ENCODE results near the gene B9D1.

Gene B9D1

GRCh38 chr17:19295473-19296135 is 66.9 kb downstream of the B9D1 start:
- Histone ChIP-seq H3K4me3 (ENCODE audit: low read depth in 1 of 2, low read length in 2 of 2) (no peak overlapping the region), H3K27ac (ENCODE audit: low read depth, low read length) (no peak overlapping the region), H3K9ac (ENCODE audit: low read depth in 1 of 2, low read length in 2 of 2) (no peak overlapping the region), H3K9me3 (ENCODE audit: control insufficient read depth in 1 of 2, low read length in 2 of 2) (no peaks in the 10 kb centered on the region), H3K27me3 (ENCODE audit: control insufficient read depth in 1 of 2, insufficient read depth in 2 of 2, low read length in 2 of 2) (no peaks in the 10 kb centered on the region), H3K4me1 (ENCODE audit: control insufficient read depth in 1 of 2, insufficient read depth in 2 of 2, low read length in 2 of 2) (peaks cover 0 to 6% of the 10 kb centered on the region in 2 donors), H3K36me3 (ENCODE audit: control insufficient read depth in 1 of 2, insufficient read depth in 2 of 2, low read length in 2 of 2) (peaks cover 0 to 4% of the 10 kb centered on the region in 2 donors)

DNA sequence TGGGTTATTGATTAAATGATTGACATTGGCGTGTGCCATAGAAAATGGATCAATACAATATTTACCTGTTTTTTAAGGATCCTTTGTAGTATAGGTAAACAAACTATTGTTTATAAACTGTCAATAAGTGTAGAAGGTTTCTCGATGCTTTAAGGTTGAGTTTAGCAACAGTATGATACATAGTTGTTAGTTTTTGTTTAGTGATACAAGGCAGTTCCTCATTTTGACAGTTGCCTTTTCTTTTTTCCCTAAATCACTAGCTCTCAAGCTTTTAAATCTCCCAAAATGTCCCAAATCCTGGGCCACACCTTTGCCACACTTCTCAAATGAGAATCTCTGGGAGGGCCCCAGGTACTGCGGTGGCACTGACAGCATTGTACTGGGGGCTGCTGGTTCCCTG is 68.1 kb downstream of the B9D1 start:
- H3K27me3 ChIP-seq (ENCODE audit: control insufficient read depth in 1 of 2, insufficient read depth in 2 of 2, low read length in 2 of 2) = no peaks in the 10 kb centered on the region
- no peak overlapping the region for H3K9ac ChIP-seq (ENCODE audit: low read depth in 1 of 2, low read length in 2 of 2)
- peaks cover 0 to 6% of the 10 kb centered on the region in 2 donors for H3K4me1 ChIP-seq (ENCODE audit: control insufficient read depth in 1 of 2, insufficient read depth in 2 of 2, low read length in 2 of 2)
- no peak overlapping the region for H3K4me3 ChIP-seq (ENCODE audit: low read depth in 1 of 2, low read length in 2 of 2)
- no peak overlapping the region for H3K27ac ChIP-seq (ENCODE audit: low read depth, low read length)
- H3K36me3 ChIP-seq (ENCODE audit: control insufficient read depth in 1 of 2, insufficient read depth in 2 of 2, low read length in 2 of 2) = peaks cover 0 to 4% of the 10 kb centered on the region in 2 donors
- H3K9me3 ChIP-seq (ENCODE audit: control insufficient read depth in 1 of 2, low read length in 2 of 2) = no peaks in the 10 kb centered on the region

Data from duodenal mucosa (tissue), 2 donors.